Panc1 (cell line): Measurements from ENCODE around the gene FBXW7. TPM values are rescaled to one million over a fixed set of nuclear protein-coding genes. Genes with fewer than 3 reads are reported as not detected.

ENCODE experiments used
- ATAC-seq: fragments of 200-7000 bp; cut with Tn5 transposase; 2 replicates; pipeline ENCODE4 v1.9.1; 2020; ENCODE audit warnings: mild to moderate bottlenecking, moderate library complexity
- BruUV-seq: library from RNA; stranded (reverse); fragments of 400-500 nt; replicated peaks from 2 replicates; lab custom pipeline; 2021; lab: Mats Ljungman, UMichigan
- CTCF ChIA-PET: fragments of 300-600 bp; sonication (Branson Sonifier 250); formaldehyde crosslinking; loops from one replicate; lab custom pipeline; 2022; ENCODE audit warnings: antibody characterized with exemption; lab: Charles Lee
- POLR2A ChIA-PET: fragments of 300-600 bp; sonication (Branson Sonifier 250); formaldehyde crosslinking; loops from one replicate; lab custom pipeline; 2022; ENCODE audit warnings: antibody characterized with exemption; lab: Charles Lee
- DNase-seq: peaks from one replicate; pipeline ENCODE4 v3.0.0-alpha.2; 2010; ENCODE audit warnings: low read depth, low spot score
- H3K27ac ChIP-seq: 2 replicates; pipeline ENCODE4 v1.5.1; 2011; ENCODE audit warnings: mild to moderate bottlenecking, low read length, inconsistent platforms
- H3K27me3 ChIP-seq: fragments of 200-500 bp; sonication (Bioruptor generic); 2 replicates; pipeline ENCODE4 v1.6.0; 2014; ENCODE audit warnings: low read length, inconsistent platforms; ENCODE audit not compliant: control insufficient read depth, insufficient read depth
- H3K36me3 ChIP-seq: fragments of 200-500 bp; sonication (Bioruptor generic); 2 replicates; pipeline ENCODE4 v1.5.1; 2014; ENCODE audit warnings: inconsistent platforms, mild to moderate bottlenecking, low read length, moderate library complexity; ENCODE audit not compliant: control insufficient read depth, insufficient read depth
- H3K4me1 ChIP-seq: 2 replicates; pipeline ENCODE4 v1.5.1; 2011; ENCODE audit warnings: inconsistent platforms, mild to moderate bottlenecking, low read length, moderate library complexity; ENCODE audit not compliant: control insufficient read depth, insufficient read depth
- H3K4me3 ChIP-seq, 2 experiments: 2 replicates each; pipeline ENCODE4 v1.5.1; 2011 to 2012; ENCODE audit warnings: low read depth in 2 of 2, low read length in 2 of 2, mild to moderate bottlenecking in 2 of 2, inconsistent platforms in 1 of 2, moderate library complexity in 1 of 2
- H3K9me3 ChIP-seq: fragments of 200-500 bp; sonication (Bioruptor generic); 2 replicates; pipeline ENCODE4 v1.5.1; 2014; ENCODE audit warnings: low read depth, mild to moderate bottlenecking, inconsistent platforms, low read length, moderate library complexity; ENCODE audit not compliant: control insufficient read depth, insufficient read depth
- CTCF ChIP-seq: fragments of 450-650 bp; IDR thresholded peaks from 2 replicates; pipeline ENCODE4 v1.5.1; 2017; ENCODE audit warnings: mild to moderate bottlenecking
- POLR2AphosphoS5 ChIP-seq: IDR thresholded peaks from 2 replicates; pipeline ENCODE4 v1.6.1; 2012; ENCODE audit warnings: mild to moderate bottlenecking, low read depth, low read length, moderate library complexity
- SIN3A ChIP-seq: IDR thresholded peaks from 2 replicates; pipeline ENCODE4 v1.6.1; 2012; ENCODE audit warnings: low read depth, mild to moderate bottlenecking, low read length, moderate library complexity, borderline replicate concordance; ENCODE audit not compliant: insufficient read depth
- TCF7L2 ChIP-seq: IDR thresholded peaks from 2 replicates; pipeline ENCODE4 v1.6.1; 2011; ENCODE audit warnings: mild to moderate bottlenecking, low read depth, low read length, inconsistent platforms
- in situ Hi-C: cut with HindIII; loops from 2 replicates; pipeline ENCODE4 v1.10.0; 2016; ENCODE audit warnings: low sequenced_read_pairs, low pct_unique_long_range_greater_than_20kb
- intact Hi-C: fragments of 100-400 bp; cut with micrococcal nuclease; formaldehyde crosslinking; loops from one replicate; pipeline ENCODE4 v1.10.0; 2022; ENCODE audit not compliant: unreplicated experiment
- total RNA-seq: library from RNA; stranded (reverse); gene quantifications from one replicate; pipeline ENCODE4 v1.2.1, GENCODE V29; 2021; ENCODE audit not compliant: unreplicated experiment
- TF ChIP-seq, protein P1 (sequence below), 2 experiments: IDR thresholded peaks; 2 replicates each; pipeline ENCODE4 v1.6.1; 2011 to 2012; ENCODE audit warnings: low read depth in 2 of 2, control low read depth in 1 of 2, low read length in 1 of 2, mild to moderate bottlenecking in 1 of 2, moderate library complexity in 1 of 2; ENCODE audit not compliant: insufficient read depth in 1 of 2

FBXW7 gene
- total RNA-seq, 1 experiment from 2014 or later = 16.2 TPM

- TF ChIP-seq SIN3A = no peak
- TF ChIP-seq POLR2AphosphoS5 = no peak
- TF ChIP-seq TCF7L2 = no peak
- TF ChIP-seq CTCF = no peak
- TF ChIP-seq, protein P1, sequence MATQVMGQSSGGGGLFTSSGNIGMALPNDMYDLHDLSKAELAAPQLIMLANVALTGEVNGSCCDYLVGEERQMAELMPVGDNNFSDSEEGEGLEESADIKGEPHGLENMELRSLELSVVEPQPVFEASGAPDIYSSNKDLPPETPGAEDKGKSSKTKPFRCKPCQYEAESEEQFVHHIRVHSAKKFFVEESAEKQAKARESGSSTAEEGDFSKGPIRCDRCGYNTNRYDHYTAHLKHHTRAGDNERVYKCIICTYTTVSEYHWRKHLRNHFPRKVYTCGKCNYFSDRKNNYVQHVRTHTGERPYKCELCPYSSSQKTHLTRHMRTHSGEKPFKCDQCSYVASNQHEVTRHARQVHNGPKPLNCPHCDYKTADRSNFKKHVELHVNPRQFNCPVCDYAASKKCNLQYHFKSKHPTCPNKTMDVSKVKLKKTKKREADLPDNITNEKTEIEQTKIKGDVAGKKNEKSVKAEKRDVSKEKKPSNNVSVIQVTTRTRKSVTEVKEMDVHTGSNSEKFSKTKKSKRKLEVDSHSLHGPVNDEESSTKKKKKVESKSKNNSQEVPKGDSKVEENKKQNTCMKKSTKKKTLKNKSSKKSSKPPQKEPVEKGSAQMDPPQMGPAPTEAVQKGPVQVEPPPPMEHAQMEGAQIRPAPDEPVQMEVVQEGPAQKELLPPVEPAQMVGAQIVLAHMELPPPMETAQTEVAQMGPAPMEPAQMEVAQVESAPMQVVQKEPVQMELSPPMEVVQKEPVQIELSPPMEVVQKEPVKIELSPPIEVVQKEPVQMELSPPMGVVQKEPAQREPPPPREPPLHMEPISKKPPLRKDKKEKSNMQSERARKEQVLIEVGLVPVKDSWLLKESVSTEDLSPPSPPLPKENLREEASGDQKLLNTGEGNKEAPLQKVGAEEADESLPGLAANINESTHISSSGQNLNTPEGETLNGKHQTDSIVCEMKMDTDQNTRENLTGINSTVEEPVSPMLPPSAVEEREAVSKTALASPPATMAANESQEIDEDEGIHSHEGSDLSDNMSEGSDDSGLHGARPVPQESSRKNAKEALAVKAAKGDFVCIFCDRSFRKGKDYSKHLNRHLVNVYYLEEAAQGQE (IDR thresholded peaks at IDR 0.05; ENCODE audit: insufficient read depth in 1 of 2, low read depth in 2 of 2, low read length in 1 of 2) = no peak
- Histone ChIP-seq H3K36me3 (no peaks in the 10 kb centered on the region), H3K27ac (no peak overlapping the region), H3K4me1 (no peaks in the 10 kb centered on the region), H3K4me3 (no peak overlapping the region), H3K9me3 (no peaks in the 10 kb centered on the region), H3K27me3 (no peaks in the 10 kb centered on the region)
- POLR2A ChIA-PET = no interaction called here
- CTCF ChIA-PET = no interaction called here
- intact Hi-C loops (no loop called here), in situ Hi-C loops (no loop called here)
- BruUV-seq = TSS peak; percentile 45
- ATAC-seq (no peak), DNase-seq (no peak)
Observed at GRCh38 chr4:152522245-152522644, 13.6 kb downstream of the FBXW7 start.

- intact Hi-C loops (no loop called here), in situ Hi-C loops (no loop called here)
- Histone ChIP-seq H3K27ac (no peak overlapping the region), H3K4me3 (no peak overlapping the region), H3K27me3 (no peaks in the 10 kb centered on the region), H3K9me3 (no peaks in the 10 kb centered on the region), H3K36me3 (no peaks in the 10 kb centered on the region), H3K4me1 (no peaks in the 10 kb centered on the region)
- POLR2A ChIA-PET = no interaction called here
- DNase-seq (no peak), ATAC-seq (no peak)
- CTCF ChIA-PET = no interaction called here
- TF ChIP-seq, protein P1 (IDR thresholded peaks at IDR 0.05; ENCODE audit: insufficient read depth in 1 of 2, low read depth in 2 of 2, low read length in 1 of 2) = no peak
- no peak for TF ChIP-seq TCF7L2
- TF ChIP-seq POLR2AphosphoS5 = no peak
- TF ChIP-seq SIN3A = no peak
- no peak for TF ChIP-seq CTCF
- BruUV-seq = no TSS peak
Observed at GRCh38 chr4:152516156-152516555, 19.7 kb downstream of the FBXW7 start.
